GM06990 (cell line): ENCODE results near the gene AK4.
"Not testable (repeated sequence)": the region's sequence is repeated elsewhere in the genome, so short reads cannot be mapped to it uniquely, and the experiment has no call there.

ENCODE experiments used
- DNase-seq: peaks from one replicate; pipeline ENCODE4 v3.0.0-alpha.2; 2011; ENCODE audit not compliant: insufficient read length; ENCODE audit errors: extremely low read depth
- H3K27me3 ChIP-seq: replicated peaks from 2 replicates; pipeline ENCODE4 v1.6.0; 2011; ENCODE audit warnings: low read length; ENCODE audit not compliant: control insufficient read depth, insufficient read depth
- H3K36me3 ChIP-seq: 2 replicates; pipeline ENCODE4 v1.5.1; 2011; ENCODE audit warnings: low read length; ENCODE audit not compliant: control insufficient read depth, insufficient read depth
- H3K4me3 ChIP-seq: replicated peaks from 2 replicates; pipeline ENCODE4 v1.5.1; 2011; ENCODE audit warnings: low read depth, mild to moderate bottlenecking, control low read depth, low read length
- TF ChIP-seq, protein P1 (sequence below): IDR thresholded peaks from 2 replicates; pipeline ENCODE4 v1.5.1; 2011; ENCODE audit warnings: low read length, control low read depth, mild to moderate bottlenecking, inconsistent platforms; ENCODE audit not compliant: insufficient read depth, poor library complexity, severe bottlenecking

The AK4 gene

DNA sequence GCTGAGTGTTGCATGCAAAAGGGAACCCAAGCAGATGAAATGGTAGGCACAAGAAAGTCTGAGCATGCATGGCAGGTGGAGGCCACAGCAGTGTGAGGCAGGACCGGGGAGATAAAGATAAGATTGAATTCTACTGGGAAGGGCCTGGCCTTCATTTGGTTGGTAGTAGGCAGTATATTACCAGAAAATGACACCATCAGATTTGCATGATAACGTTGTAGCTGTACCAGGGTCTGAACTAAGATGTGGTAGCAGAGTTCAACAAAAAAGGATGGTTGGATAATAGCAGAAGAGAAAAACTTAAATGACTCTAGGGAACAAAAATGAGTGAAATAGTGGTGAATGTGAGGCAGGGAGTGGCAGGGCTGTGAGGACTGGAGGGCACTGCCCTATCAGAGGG, 85.8 kb downstream of the AK4 start:
- no peaks in the 10 kb centered on the region for H3K36me3 ChIP-seq
- H3K27me3 ChIP-seq: no peaks in the 10 kb centered on the region
- no peak for DNase-seq
- no peak overlapping the region for H3K4me3 ChIP-seq
- TF ChIP-seq, protein P1, sequence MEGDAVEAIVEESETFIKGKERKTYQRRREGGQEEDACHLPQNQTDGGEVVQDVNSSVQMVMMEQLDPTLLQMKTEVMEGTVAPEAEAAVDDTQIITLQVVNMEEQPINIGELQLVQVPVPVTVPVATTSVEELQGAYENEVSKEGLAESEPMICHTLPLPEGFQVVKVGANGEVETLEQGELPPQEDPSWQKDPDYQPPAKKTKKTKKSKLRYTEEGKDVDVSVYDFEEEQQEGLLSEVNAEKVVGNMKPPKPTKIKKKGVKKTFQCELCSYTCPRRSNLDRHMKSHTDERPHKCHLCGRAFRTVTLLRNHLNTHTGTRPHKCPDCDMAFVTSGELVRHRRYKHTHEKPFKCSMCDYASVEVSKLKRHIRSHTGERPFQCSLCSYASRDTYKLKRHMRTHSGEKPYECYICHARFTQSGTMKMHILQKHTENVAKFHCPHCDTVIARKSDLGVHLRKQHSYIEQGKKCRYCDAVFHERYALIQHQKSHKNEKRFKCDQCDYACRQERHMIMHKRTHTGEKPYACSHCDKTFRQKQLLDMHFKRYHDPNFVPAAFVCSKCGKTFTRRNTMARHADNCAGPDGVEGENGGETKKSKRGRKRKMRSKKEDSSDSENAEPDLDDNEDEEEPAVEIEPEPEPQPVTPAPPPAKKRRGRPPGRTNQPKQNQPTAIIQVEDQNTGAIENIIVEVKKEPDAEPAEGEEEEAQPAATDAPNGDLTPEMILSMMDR: no peak

DNA sequence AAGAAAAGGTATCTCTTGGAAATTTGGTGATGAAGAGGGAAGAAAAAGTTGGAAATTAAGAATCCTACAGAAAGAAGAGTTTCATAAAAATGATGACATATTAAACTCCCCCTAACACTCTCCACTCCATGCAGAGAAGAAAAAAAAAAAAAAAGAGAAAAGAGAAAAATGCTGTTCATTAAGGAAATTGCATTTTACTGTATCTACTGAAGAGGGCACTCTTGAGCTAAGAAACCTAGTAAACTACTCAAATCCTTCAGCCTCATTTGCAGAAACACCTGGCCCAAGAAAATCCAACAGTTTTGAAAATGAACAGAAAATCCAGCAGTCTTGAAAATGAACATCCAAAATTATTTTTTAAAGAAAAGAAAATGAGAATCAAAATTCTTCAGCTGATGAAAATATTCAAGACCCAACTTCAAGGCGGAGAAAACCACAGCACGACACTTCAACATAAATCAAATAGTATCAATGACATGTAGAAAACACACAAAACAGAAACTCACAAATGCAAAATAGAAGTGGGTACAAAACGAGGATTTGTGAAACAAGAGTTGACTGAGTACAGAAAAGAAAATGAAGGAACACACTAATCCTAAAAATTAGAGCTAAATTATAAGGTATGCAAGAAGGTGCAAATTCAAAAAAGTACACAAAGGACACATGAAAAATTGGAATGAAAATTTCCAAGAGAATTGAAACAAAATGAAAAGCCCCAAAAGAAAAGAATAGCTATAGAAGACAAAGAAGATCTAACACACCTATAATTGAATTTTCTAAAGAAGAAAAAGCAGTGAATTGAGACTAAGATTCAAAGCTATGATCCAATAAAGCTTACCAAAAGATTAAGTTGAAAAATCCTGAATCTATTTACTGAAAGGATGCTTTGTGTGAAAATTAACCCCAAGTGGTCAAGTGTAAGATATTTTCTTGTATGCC, 88.1 kb downstream of the AK4 start:
- Histone ChIP-seq H3K36me3 (no peaks in the 10 kb centered on the region), H3K27me3 (no peaks in the 10 kb centered on the region), H3K4me3 (no peak overlapping the region)
- TF ChIP-seq, protein P1: peak; percentile 58
- DNase-seq: no peak

DNA sequence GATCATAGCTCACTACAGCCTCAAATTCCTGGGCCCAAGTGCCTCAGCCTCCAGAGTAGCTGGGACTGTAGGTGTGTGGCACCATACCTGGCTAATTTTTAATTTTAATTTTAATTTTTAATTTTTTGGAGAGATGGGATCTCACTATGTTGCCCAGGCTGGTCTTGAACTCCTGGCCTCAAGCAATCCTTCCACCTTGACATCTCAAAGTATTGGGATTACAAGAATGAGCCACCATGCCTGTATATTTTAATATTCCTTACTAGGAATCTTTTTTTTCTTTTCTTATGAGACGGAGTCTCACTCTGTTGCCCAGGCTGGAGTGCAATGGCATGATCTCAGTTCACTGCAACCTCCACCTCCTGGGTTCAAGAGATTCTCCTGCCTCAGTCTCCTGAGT, 89.1 kb downstream of the AK4 start:
- not testable (repeated sequence) for DNase-seq, H3K36me3 ChIP-seq, H3K4me3 ChIP-seq

DNA sequence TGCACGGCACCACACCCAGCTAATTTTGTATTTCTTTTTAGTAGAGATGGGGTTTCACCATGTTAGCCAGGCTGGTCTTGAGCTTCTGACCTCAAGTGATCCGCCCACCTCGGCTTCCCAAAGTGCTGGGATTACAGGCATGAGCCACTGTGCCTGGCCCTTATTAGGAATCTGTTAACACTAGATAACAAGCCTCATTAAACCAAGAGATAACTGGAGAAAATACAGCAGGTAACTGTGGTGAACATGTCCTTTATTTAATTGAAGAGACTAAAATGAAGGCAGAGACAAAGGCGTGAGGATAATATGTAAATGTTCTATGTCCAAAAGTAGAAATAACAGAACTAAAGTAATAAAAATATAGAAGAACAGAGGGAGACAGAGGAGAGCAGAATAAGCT, 89.5 kb downstream of the AK4 start:
- DNase-seq: no peak
- Histone ChIP-seq H3K27me3 (no peaks in the 10 kb centered on the region), H3K36me3 (no peaks in the 10 kb centered on the region), H3K4me3 (no peak overlapping the region)
- TF ChIP-seq, protein P1: no peak

More for the DNA sequence above, 89.1 kb downstream of the AK4 start:
- H3K27me3 ChIP-seq: not testable (repeated sequence)

- H3K36me3 ChIP-seq: no peaks in the 10 kb centered on the region
- no peak overlapping the region for H3K4me3 ChIP-seq
- DNase-seq: no peak
- no peaks in the 10 kb centered on the region for H3K27me3 ChIP-seq
- TF ChIP-seq, protein P1: no peak
Measured at GRCh38 chr1:65238010-65238409, 90.0 kb downstream of the AK4 start.

DNA sequence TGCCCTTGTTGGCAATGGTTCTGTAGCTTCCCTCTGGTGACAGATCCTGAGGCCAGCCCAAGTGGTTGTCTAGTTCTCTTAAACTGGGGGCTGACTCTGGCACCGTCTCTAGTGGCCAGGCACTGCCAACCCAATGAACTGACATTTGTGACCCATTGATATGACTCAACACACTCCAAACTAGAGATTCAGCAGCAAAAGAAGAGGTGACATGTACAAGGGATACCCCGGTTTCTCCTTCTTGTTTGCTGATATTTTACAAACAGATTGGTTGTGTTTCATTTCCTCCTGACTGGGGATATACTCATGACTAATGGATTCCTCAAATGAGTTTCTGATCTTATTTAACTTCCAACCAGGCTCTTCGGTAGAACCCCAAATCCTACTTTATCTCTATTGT, 95.5 kb downstream of the AK4 start:
- DNase-seq: no peak
- no peaks in the 10 kb centered on the region for H3K27me3 ChIP-seq
- no peaks in the 10 kb centered on the region for H3K36me3 ChIP-seq
- TF ChIP-seq, protein P1: no peak
- no peak overlapping the region for H3K4me3 ChIP-seq
